Measurements from ENCODE around the gene DHX16. TPM values are rescaled to one million over a fixed set of nuclear protein-coding genes. Genes with fewer than 3 reads are reported as not detected.

DHX16 gene
- total RNA-seq, 1 experiment from 2014 or later = 55.5 TPM

- no peak for DNase-seq (ENCODE audit: low read depth)
Observed at GRCh38 chr6:30696432-30696831, 23.6 kb upstream of the DHX16 start.

- DNase-seq (ENCODE audit: low read depth) = no peak
Observed at GRCh38 chr6:30691208-30691847, 18.5 kb upstream of the DHX16 start.

GRCh38 chr6:30690403-30691207, 17.8 kb upstream of the DHX16 start, which contains the start of gene NRM:
Gene NRM (minus strand): TSS chr6:30690984. CDS start chr6:30690974, 10 bp downstream.
- DNase-seq (ENCODE audit: low read depth) = peak; percentile 85

GRCh38 chr6:30689985-30690384, 17.2 kb upstream of the DHX16 start:
- no peak for DNase-seq (ENCODE audit: low read depth)

- no peak for DNase-seq (ENCODE audit: low read depth)
Observed at GRCh38 chr6:30689022-30689865, 16.4 kb upstream of the DHX16 start.

GRCh38 chr6:30688569-30688968, 15.8 kb upstream of the DHX16 start:
- DNase-seq (ENCODE audit: low read depth) = no peak

GRCh38 chr6:30687659-30688431, 15.0 kb upstream of the DHX16 start:
- DNase-seq (ENCODE audit: low read depth) = no peak

GRCh38 chr6:30686908-30687658, 14.3 kb upstream of the DHX16 start:
- peak; percentile 99 for DNase-seq (ENCODE audit: low read depth)

GRCh38 chr6:30686009-30686907, 13.5 kb upstream of the DHX16 start, which contains the start of gene PPP1R18:
Gene PPP1R18 (minus strand): TSS chr6:30686645. CDS start chr6:30686018, 627 bp downstream.
- peak; percentile 64 for DNase-seq (ENCODE audit: low read depth)

GRCh38 chr6:30685157-30686008, 12.6 kb upstream of the DHX16 start:
- DNase-seq (ENCODE audit: low read depth) = peak; percentile 42

- DNase-seq (ENCODE audit: low read depth) = peak; percentile 44
Observed at GRCh38 chr6:30684386-30685156, 11.8 kb upstream of the DHX16 start.

- no peak for DNase-seq (ENCODE audit: low read depth)
Observed at GRCh38 chr6:30683980-30684338, 11.2 kb upstream of the DHX16 start.

GRCh38 chr6:30683183-30683979, 10.6 kb upstream of the DHX16 start:
- DNase-seq (ENCODE audit: low read depth) = no peak

- DNase-seq (ENCODE audit: low read depth) = peak; percentile 96
Observed at GRCh38 chr6:30682143-30683117, 9.6 kb upstream of the DHX16 start.

GRCh38 chr6:30681766-30682142, 8.9 kb upstream of the DHX16 start:
- no peak for DNase-seq (ENCODE audit: low read depth)
